OCI-M1 (cell line): ENCODE results near the gene B4GALT1.

Source experiments
- DNase-seq: peaks from one replicate; lab custom pipeline; 2025; lab: John Stamatoyannopoulos, UW

The B4GALT1 gene

DNA sequence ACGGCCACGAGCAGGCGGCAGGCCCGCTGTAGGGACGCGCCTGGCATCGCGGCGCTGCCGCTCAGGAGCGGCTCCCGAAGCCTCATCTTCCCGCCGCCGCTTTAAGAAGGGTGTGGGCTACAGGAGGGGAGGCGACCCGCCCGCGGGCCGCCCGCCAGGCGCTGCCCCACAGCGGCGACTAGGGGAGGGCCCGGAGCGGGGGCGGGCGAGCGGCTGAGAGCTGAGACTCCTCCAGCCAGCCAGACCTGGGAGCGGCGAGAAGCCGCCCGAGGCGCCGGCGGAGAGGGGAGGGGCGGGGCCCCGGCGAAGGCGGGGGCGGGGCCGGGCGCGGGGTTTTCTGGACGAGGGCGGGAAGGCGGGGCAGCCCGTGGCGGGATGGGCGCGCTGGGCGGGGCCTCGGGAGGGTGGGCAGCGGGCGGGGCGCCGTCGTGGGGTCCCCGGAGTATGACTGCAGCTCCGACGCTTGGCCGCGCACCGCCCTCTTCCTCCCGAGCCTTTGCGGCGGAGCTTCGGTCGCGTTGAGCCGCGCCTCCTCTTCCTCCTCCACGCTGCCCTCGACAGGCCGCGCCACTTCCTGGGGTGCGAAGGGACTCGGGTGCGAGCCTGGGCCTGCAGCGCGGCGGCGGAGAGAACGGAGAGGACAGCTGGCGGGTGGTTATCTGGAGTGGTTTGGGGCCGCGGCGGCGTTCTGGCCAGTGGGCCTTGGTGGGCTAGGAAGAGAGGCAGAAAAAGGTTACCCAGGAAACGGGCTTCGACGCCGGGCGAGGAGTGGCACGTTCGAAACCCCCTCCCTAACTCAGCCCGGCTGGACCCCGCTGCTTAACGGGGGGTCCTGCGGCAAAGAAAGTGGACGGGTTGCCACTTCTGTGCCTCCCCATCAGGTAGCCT, at the start of gene B4GALT1:
TSS of gene B4GALT1 (minus strand) at position 253 of the 888 bp plus-strand sequence. CDS start at position 86, 167 bp downstream.
- DNase-seq: peak; percentile 95

- DNase-seq: no peak
Observed at GRCh38 chr9:33211695-33212393, 44.7 kb upstream of the B4GALT1 start.

- DNase-seq: no peak
Observed at GRCh38 chr9:33210006-33210715, 43.0 kb upstream of the B4GALT1 start.

GRCh38 chr9:33209394-33209793, 42.3 kb upstream of the B4GALT1 start:
- DNase-seq: no peak

- DNase-seq: no peak
Observed at GRCh38 chr9:33202552-33203201, 35.5 kb upstream of the B4GALT1 start.

DNA sequence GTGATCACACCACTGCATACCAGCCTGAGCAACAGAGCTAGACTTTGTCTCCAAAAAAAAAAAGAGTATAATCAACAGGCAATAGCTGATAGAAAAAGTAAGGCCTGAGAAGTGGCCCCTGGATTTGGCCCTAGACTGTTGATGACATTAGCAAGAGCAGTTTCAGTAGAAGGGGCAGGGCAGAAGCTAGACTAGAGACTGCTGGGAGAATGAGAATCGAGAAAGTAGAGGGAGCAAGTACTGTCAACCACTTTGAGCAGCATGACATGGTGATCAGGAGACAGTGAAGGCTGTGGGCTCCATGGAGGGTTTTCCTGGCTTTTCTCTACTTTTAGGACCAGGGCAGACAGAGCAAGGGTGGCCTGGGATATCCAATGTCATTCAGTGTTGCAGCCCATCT, 34.9 kb upstream of the B4GALT1 start:
- no peak for DNase-seq

DNA sequence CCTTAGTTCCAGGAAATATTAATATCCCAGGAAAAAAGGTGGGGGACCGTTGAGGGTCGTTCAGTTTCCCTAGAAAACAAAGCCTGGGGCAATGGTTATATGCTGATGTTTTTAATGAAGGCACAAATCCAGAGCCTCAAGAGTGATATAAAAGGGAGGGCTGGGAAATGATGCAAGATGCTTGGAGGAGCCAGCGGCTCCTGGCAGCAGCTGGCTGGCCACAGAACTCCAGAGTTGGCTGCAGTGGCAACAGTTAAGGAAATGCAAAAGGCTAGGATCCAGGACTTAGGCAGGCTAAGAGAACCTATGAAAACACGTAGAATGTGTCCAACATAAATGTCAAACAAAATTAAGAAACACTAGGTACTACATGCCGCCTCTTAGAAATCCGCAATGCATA, 31.0 kb upstream of the B4GALT1 start:
- no peak for DNase-seq

- no peak for DNase-seq
Observed at GRCh38 chr9:33197279-33198152, 30.4 kb upstream of the B4GALT1 start.

DNA sequence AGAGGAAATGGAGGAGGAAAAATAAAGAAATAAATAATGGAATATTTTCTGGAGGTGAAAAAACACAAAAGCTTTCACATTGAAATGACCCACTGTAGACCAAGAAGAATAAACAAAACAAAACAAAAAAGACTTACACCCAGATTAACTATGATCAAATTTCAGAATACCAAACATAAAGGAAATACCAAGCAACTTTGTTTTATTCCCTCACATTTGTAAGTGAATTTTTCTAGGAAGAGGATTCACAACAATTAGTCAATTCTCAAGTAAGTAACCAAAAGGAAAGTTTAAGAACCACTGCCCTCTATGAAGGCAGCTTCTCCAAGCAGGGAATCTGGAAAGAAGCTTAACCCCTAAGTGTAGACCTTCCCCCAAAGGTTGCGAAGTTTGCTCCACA, 29.6 kb upstream of the B4GALT1 start:
- no peak for DNase-seq

- DNase-seq: no peak
Observed at GRCh38 chr9:33193818-33194217, 26.7 kb upstream of the B4GALT1 start.

DNA sequence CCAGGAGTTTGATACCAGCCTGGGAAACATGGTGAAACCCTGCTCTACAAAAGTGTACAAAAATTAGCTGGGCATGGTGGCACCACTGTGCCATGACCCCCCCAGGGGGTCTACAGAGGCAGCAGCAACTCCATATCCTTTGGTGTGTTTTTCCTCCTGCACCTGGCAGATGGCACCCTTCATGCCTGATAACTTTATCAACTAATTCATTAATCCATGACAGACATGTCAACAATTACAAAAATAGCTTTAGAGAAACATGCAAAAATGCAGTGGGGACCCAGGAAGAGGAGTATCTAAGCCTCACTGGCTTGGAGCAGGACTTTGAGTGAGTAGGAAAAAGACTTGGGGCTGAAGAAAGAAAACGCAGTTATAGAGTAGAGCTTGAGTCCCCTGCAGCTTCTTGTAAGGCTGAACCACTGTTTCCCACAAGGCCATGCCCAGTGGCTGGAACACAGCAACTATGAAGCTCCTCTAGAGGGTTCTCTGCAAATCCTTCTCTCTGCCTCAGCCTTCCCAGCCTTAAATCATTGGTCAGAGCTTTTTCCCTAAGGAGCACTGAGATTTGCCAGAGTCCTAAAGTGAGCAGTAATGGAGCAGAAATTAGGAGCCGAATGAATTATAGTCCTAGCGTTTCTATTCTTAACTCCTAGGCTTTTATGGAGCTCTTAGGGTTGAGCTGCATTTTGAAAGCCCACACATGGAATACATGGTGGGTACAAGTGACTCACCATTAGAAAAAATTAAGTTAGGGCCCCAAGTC, 25.5 kb upstream of the B4GALT1 start:
- no peak for DNase-seq

GRCh38 chr9:33190021-33190705, 23.0 kb upstream of the B4GALT1 start:
- DNase-seq: no peak

- no peak for DNase-seq
Observed at GRCh38 chr9:33189331-33189791, 22.2 kb upstream of the B4GALT1 start.

DNA sequence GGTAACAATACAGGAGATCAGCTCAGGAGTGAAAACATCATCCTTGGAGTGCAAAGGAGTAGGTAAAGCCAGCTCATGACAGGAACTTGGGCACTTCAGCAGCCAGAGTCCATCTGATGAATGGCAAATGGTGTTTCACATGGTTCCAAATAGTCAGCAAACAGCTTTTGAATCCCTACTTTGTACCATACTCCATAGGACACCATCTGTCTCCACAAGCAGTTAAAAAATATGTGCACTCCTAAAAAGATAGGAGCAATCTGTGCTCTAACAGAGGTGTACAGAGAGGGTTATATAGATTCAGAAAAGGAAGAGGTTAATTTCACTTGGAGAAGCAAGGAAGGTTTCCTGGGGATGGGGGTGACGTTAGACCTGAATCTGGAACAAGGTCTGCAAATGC, 21.6 kb upstream of the B4GALT1 start:
- DNase-seq: no peak

GRCh38 chr9:33187519-33188218, 20.5 kb upstream of the B4GALT1 start:
- no peak for DNase-seq

- DNase-seq: peak; percentile 19
Observed at GRCh38 chr9:33186457-33187168, 19.5 kb upstream of the B4GALT1 start.

- DNase-seq: no peak
Observed at GRCh38 chr9:33185858-33186257, 18.7 kb upstream of the B4GALT1 start.

DNA sequence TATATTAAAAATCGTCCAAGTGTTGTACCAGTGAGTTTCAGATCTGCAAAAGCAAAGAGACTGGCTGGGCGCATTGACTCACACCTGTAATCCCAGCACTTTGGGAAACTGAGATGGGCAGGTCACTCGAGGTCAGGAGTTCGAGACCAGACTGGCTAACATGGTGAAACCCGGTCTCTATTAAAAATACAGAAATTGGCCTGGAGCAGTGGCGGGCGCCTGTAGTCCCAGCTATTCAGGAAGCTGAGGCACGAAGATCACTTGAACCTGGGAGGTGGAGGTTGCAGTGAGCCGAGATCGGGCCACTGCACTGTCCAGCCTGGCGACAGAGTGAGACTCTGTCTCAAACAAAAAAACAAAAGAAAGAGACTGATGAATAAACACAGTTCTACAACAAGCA, 18.3 kb upstream of the B4GALT1 start:
- DNase-seq: no peak
